ENCODE results near the gene PLXNB1. TPM values are rescaled to one million over a fixed set of nuclear protein-coding genes. Genes with fewer than 3 reads are reported as not detected.

The PLXNB1 gene
- total and polyA plus RNA-seq, 2 experiments from 2014 or later = 49.0 to 144 TPM

- Histone ChIP-seq H3K27me3 (ENCODE audit: insufficient read depth) (no peaks in the 10 kb centered on the region), H3K79me2 (replicated peaks; ENCODE audit: insufficient read depth) (no peaks in the 10 kb centered on the region), H3K9me2 (ENCODE audit: insufficient read depth) (no peaks in the 10 kb centered on the region), H4K20me1 (replicated peaks; ENCODE audit: insufficient read depth) (no peaks in the 10 kb centered on the region; the same call in 1 of the 2 replicates), H2AFZ (no peak overlapping the region), H3K27ac (ENCODE audit: low read depth) (no peak overlapping the region), H3K4me3 (no peak overlapping the region), H3K36me3 (ENCODE audit: insufficient read depth) (peaks cover 13% of the 10 kb centered on the region), H3F3A (replicated peaks; ENCODE audit: low read depth) (no peaks in the 10 kb centered on the region; the same call in 1 of the 2 replicates), H3K4me2 (no peak overlapping the region), H3K4me1 (ENCODE audit: insufficient read depth) (no peaks in the 10 kb centered on the region)
- no peak for TF ChIP-seq REST (IDR thresholded peaks at IDR 0.05; ENCODE audit: unreplicated experiment)
- TF ChIP-seq JUNB (IDR thresholded peaks at IDR 0.05; ENCODE audit: unreplicated experiment) = no peak
- no peak for TF ChIP-seq ZNF462 (CRISPR knock-in tag; IDR thresholded peaks at IDR 0.05)
- no peak for TF ChIP-seq STAT1 (IDR thresholded peaks at IDR 0.05; ENCODE audit: unreplicated experiment)
- H3K4me1 Mint-ChIP-seq = no peaks in the 10 kb centered on the region; the same call in 1 of the 3 replicates
- H3K4me3 Mint-ChIP-seq = no peak overlapping the region
- ATAC-seq = no peak
- DNase-seq (ENCODE audit: low spot score) = no peak
- H3K27me3 Mint-ChIP-seq (ENCODE audit: insufficient read depth, low read depth, poor library complexity) = peaks cover 10% of the 10 kb centered on the region
- H3K9me3 Mint-ChIP-seq = no peaks in the 10 kb centered on the region
- peaks cover 88% of the 10 kb centered on the region for H3K36me3 Mint-ChIP-seq (ENCODE audit: low read depth)
- H3K27ac Mint-ChIP-seq = no peak overlapping the region
Measured at GRCh38 chr3:48404440-48405342, 25.2 kb downstream of the PLXNB1 start.

All from GM23338 (cell line).